ENCODE results near the gene PRSS57.
"Not testable (repeated sequence)": the region's sequence is repeated elsewhere in the genome, so short reads cannot be mapped to it uniquely, and the experiment has no call there.

GRCh38 chr19:668675-669434 is 26.4 kb downstream of the PRSS57 start:
- TF ChIP-seq, protein P1, sequence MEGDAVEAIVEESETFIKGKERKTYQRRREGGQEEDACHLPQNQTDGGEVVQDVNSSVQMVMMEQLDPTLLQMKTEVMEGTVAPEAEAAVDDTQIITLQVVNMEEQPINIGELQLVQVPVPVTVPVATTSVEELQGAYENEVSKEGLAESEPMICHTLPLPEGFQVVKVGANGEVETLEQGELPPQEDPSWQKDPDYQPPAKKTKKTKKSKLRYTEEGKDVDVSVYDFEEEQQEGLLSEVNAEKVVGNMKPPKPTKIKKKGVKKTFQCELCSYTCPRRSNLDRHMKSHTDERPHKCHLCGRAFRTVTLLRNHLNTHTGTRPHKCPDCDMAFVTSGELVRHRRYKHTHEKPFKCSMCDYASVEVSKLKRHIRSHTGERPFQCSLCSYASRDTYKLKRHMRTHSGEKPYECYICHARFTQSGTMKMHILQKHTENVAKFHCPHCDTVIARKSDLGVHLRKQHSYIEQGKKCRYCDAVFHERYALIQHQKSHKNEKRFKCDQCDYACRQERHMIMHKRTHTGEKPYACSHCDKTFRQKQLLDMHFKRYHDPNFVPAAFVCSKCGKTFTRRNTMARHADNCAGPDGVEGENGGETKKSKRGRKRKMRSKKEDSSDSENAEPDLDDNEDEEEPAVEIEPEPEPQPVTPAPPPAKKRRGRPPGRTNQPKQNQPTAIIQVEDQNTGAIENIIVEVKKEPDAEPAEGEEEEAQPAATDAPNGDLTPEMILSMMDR (IDR thresholded peaks at IDR 0.05), result not testable (repeated sequence)
- not testable (repeated sequence) for TF ChIP-seq POLR2A (IDR thresholded peaks at IDR 0.05; ENCODE audit: low read depth); EP300 (IDR thresholded peaks at IDR 0.05); POLR2AphosphoS5 (IDR thresholded peaks at IDR 0.05)
